ENCODE data around the gene IL24.

DNA sequence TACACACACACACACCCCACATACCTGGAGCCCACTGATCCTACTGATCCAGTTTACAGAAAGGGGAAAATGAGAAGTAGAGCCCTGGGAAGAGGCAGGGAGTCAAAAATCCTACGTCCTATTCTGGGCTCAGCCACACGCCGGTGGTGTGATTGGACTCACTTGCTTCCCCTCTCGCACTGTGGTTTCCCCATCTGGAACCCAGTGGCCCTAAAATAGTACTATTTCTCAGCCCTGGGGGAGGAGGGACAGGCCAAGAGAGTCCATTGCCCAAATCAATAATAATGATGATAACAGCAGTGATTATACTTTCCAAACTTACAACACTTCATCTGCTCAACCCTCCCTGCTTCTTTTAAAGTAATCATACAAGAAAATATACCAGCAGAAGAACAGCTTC is 52.0 kb downstream of the IL24 start:
- TF ChIP-seq, protein P1, sequence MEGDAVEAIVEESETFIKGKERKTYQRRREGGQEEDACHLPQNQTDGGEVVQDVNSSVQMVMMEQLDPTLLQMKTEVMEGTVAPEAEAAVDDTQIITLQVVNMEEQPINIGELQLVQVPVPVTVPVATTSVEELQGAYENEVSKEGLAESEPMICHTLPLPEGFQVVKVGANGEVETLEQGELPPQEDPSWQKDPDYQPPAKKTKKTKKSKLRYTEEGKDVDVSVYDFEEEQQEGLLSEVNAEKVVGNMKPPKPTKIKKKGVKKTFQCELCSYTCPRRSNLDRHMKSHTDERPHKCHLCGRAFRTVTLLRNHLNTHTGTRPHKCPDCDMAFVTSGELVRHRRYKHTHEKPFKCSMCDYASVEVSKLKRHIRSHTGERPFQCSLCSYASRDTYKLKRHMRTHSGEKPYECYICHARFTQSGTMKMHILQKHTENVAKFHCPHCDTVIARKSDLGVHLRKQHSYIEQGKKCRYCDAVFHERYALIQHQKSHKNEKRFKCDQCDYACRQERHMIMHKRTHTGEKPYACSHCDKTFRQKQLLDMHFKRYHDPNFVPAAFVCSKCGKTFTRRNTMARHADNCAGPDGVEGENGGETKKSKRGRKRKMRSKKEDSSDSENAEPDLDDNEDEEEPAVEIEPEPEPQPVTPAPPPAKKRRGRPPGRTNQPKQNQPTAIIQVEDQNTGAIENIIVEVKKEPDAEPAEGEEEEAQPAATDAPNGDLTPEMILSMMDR (IDR thresholded peaks at IDR 0.05) = no peak
- TF ChIP-seq EZH2 (IDR thresholded peaks at IDR 0.05; ENCODE audit: borderline replicate concordance, insufficient read depth, low read depth, low read length, poor library complexity, severe bottlenecking) = no peak
